H1 (cell line): ENCODE measurements around the gene AVPI1. TPM values are rescaled to one million over a fixed set of nuclear protein-coding genes. Genes with fewer than 3 reads are reported as not detected.

Experiments
- CTCF ChIA-PET: fragments of 300-600 bp; sonication (Branson Sonifier 250); formaldehyde crosslinking; loops from one replicate; lab custom pipeline; 2021; ENCODE audit not compliant: partially characterized antibody; lab: Charles Lee
- POLR2A ChIA-PET: fragments of 300-600 bp; sonication (Branson Sonifier 250); formaldehyde crosslinking; loops from one replicate; lab custom pipeline; 2021; ENCODE audit warnings: inconsistent platforms; ENCODE audit not compliant: partially characterized antibody; lab: Charles Lee
- DNase-seq, 2 experiments: peaks; one replicate each; pipeline versions ENCODE4 v3.0.0 to v3.0.0-alpha.2; 2010 to 2022; ENCODE audit warnings: low spot score in 2 of 2, low read depth in 1 of 2, mixed read lengths in 1 of 2
- FAIRE-seq: peaks from 2 replicates; lab custom pipeline; 2011; peaks lifted over from hg19 to GRCh38; lab: Jason Lieb, UNC
- H2AFZ ChIP-seq: 2 replicates; pipeline ENCODE4 v1.8.1; 2012; ENCODE audit warnings: low read length, inconsistent platforms
- H2AK5ac ChIP-seq: 2 replicates; pipeline ENCODE4 v1.6.1; 2013; ENCODE audit warnings: low read depth, low read length
- H2BK120ac ChIP-seq: replicated peaks from 2 replicates; pipeline ENCODE3; 2013; ENCODE audit warnings: low read depth, low read length, inconsistent platforms
- H2BK12ac ChIP-seq: 2 replicates; pipeline ENCODE4 v1.6.1; 2013; ENCODE audit warnings: low read depth, low read length
- H2BK15ac ChIP-seq: 2 replicates; pipeline ENCODE4 v1.6.1; 2013; ENCODE audit warnings: low read length
- H2BK20ac ChIP-seq: 2 replicates; pipeline ENCODE4 v1.6.1; 2013; ENCODE audit warnings: low read length
- H2BK5ac ChIP-seq: 2 replicates; pipeline ENCODE4 v1.6.1; 2013; ENCODE audit warnings: low read depth, low read length
- H3K14ac ChIP-seq: 2 replicates; pipeline ENCODE4 v1.6.1; 2013; ENCODE audit warnings: inconsistent platforms; ENCODE audit not compliant: insufficient read length
- H3K18ac ChIP-seq: 2 replicates; pipeline ENCODE4 v1.6.1; 2013; ENCODE audit warnings: low read length; ENCODE audit errors: extremely low read depth
- H3K23ac ChIP-seq: 2 replicates; pipeline ENCODE4 v1.6.1; 2013; ENCODE audit warnings: inconsistent platforms; ENCODE audit not compliant: insufficient read length
- H3K23me2 ChIP-seq: 2 replicates; pipeline ENCODE4 v1.6.1; 2013; ENCODE audit warnings: low read depth, low read length
- H3K27ac ChIP-seq: 2 replicates; pipeline ENCODE4 v1.6.1; 2011; ENCODE audit warnings: low read depth, low read length, inconsistent platforms
- H3K27me3 ChIP-seq, 4 experiments: replicated peaks in 1 of 4; 1 replicate in 1 of 4; 2 replicates in 3 of 4; pipeline versions ENCODE4 v1.6.1 to v1.8.1; 2011 to 2013; ENCODE audit warnings: low read length in 3 of 4, mild to moderate bottlenecking in 3 of 4, inconsistent platforms in 2 of 4, mixed read lengths in 2 of 4, moderate library complexity in 1 of 4; ENCODE audit not compliant: control insufficient read depth in 3 of 4, insufficient read depth in 3 of 4; ENCODE audit errors: extremely low read depth in 1 of 4
- H3K36me3 ChIP-seq, 4 experiments: 2 replicates each; pipeline versions ENCODE4 v1.6.1 to v1.8.1; 2011 to 2013; ENCODE audit warnings: mild to moderate bottlenecking in 4 of 4, low read length in 3 of 4, moderate library complexity in 2 of 4, control low read depth in 1 of 4, inconsistent platforms in 1 of 4; ENCODE audit not compliant: insufficient read depth in 4 of 4, control insufficient read depth in 2 of 4
- H3K4ac ChIP-seq: replicated peaks from 2 replicates; pipeline ENCODE3; 2013; ENCODE audit warnings: low read length, low read depth, mixed read lengths, inconsistent platforms; ENCODE audit not compliant: insufficient read length
- H3K4me1 ChIP-seq, 4 experiments: replicated peaks in 1 of 4; 1 replicate in 1 of 4; 2 replicates in 3 of 4; pipeline versions ENCODE4 v1.6.1 to v1.8.1; 2011 to 2013; ENCODE audit warnings: low read length in 3 of 4, inconsistent platforms in 2 of 4, mixed read lengths in 1 of 4; ENCODE audit not compliant: insufficient read depth in 4 of 4, control insufficient read depth in 3 of 4
- H3K4me2 ChIP-seq, 2 experiments: 2 replicates each; pipeline versions ENCODE4 v1.6.1 to v1.8.1; 2011 to 2013; ENCODE audit warnings: low read depth in 2 of 2, low read length in 2 of 2, control low read depth in 1 of 2, inconsistent platforms in 1 of 2, mild to moderate bottlenecking in 1 of 2; ENCODE audit not compliant: insufficient read depth in 1 of 2
- H3K4me3 ChIP-seq, 4 experiments: fragments of 200-600, 300-600 bp in 1 of 4; sonication (generic), shearing (Covaris generic), sonication (Bioruptor Twin) in 1 of 4; 2 replicates each; pipeline versions ENCODE4 v1.5.1 to v1.8.1; 2011 to 2016; ENCODE audit warnings: low read length in 4 of 4, low read depth in 3 of 4, control low read depth in 2 of 4, inconsistent platforms in 2 of 4, mild to moderate bottlenecking in 2 of 4, mixed read lengths in 1 of 4, moderate library complexity in 1 of 4; ENCODE audit not compliant: insufficient read depth in 2 of 4; ENCODE audit errors: extremely low read depth in 1 of 4
- H3K56ac ChIP-seq: replicated peaks from 2 replicates; pipeline ENCODE3; 2013; ENCODE audit warnings: low read depth, mild to moderate bottlenecking, mixed read lengths, low read length, inconsistent platforms; ENCODE audit not compliant: insufficient read length
- H3K79me1 ChIP-seq: 2 replicates; pipeline ENCODE4 v1.6.1; 2013; ENCODE audit warnings: low read depth, low read length, control low read depth
- H3K79me2 ChIP-seq, 2 experiments: 2 replicates each; pipeline versions ENCODE4 v1.6.1 to v1.8.1; 2012 to 2013; ENCODE audit warnings: low read length in 2 of 2, mild to moderate bottlenecking in 2 of 2, inconsistent platforms in 1 of 2; ENCODE audit not compliant: insufficient read depth in 2 of 2, control insufficient read depth in 1 of 2
- H3K9ac ChIP-seq, 4 experiments: replicated peaks in 1 of 4; 1 replicate in 1 of 4; 2 replicates in 3 of 4; pipeline versions ENCODE4 v1.6.1 to v1.8.1; 2011 to 2013; ENCODE audit warnings: low read depth in 3 of 4, low read length in 3 of 4, control low read depth in 2 of 4, mild to moderate bottlenecking in 2 of 4, moderate library complexity in 2 of 4, inconsistent platforms in 1 of 4; ENCODE audit errors: extremely low read depth in 1 of 4
- H3K9me3 ChIP-seq, 2 experiments: 2 replicates each; pipeline versions ENCODE4 v1.6.1 to v1.8.1; 2012 to 2013; ENCODE audit warnings: mild to moderate bottlenecking in 2 of 2, moderate library complexity in 2 of 2, control low read depth in 1 of 2, inconsistent platforms in 1 of 2, low read depth in 1 of 2, low read length in 1 of 2, mixed read lengths in 1 of 2; ENCODE audit not compliant: insufficient read depth in 2 of 2
- H4K20me1 ChIP-seq, 2 experiments: replicated peaks in 1 of 2; 2 replicates each; pipeline versions ENCODE3 to v1.8.1; 2011 to 2013; ENCODE audit warnings: inconsistent platforms in 2 of 2, low read length in 2 of 2, mild to moderate bottlenecking in 1 of 2; ENCODE audit not compliant: insufficient read depth in 2 of 2, control insufficient read depth in 1 of 2
- H4K5ac ChIP-seq: 2 replicates; pipeline ENCODE4 v1.6.1; 2013; ENCODE audit warnings: low read length, low read depth, mixed read lengths, inconsistent platforms; ENCODE audit not compliant: insufficient read length
- H4K8ac ChIP-seq: 2 replicates; pipeline ENCODE4 v1.8.0; 2013; ENCODE audit warnings: mild to moderate bottlenecking, moderate library complexity, low read length, inconsistent platforms; ENCODE audit not compliant: insufficient read depth; ENCODE audit errors: extremely low read depth
- H4K91ac ChIP-seq: replicated peaks from 2 replicates; pipeline ENCODE3; 2013; ENCODE audit warnings: low read length, mixed read lengths, inconsistent platforms; ENCODE audit not compliant: insufficient read length
- CEBPB ChIP-seq: IDR thresholded peaks from 2 replicates; pipeline ENCODE4 v1.6.1; 2012; ENCODE audit warnings: low read depth, low read length
- HDAC2 ChIP-seq, 2 experiments: fragments of 300-600 bp in 1 of 2; sonication (generic) in 1 of 2; IDR thresholded peaks; 2 replicates each; pipeline ENCODE4 v1.6.1; 2011 to 2012; ENCODE audit warnings: low read depth in 2 of 2, low read length in 2 of 2, mild to moderate bottlenecking in 2 of 2, moderate library complexity in 2 of 2, borderline replicate concordance in 1 of 2, inconsistent platforms in 1 of 2
- KDM1A ChIP-seq: fragments of 200-600, 300-600 bp; sonication (generic); IDR thresholded peaks from 2 replicates; pipeline ENCODE4 v1.7.1; 2016; ENCODE audit warnings: mild to moderate bottlenecking, low read length, borderline replicate concordance
- MAX ChIP-seq: IDR thresholded peaks from 2 replicates; pipeline ENCODE4 v1.6.1; 2012; ENCODE audit warnings: inconsistent platforms
- WGBS, 2 experiments: shearing (Covaris generic) in 1 of 2; methylation state at CpG; one replicate each; pipeline versions ENCODE4 v1.1.6 to v1.1.7; 2013 to 2015; ENCODE audit warnings: low lambda C conversion rate in 2 of 2, mixed read lengths in 2 of 2, inconsistent platforms in 1 of 2, low coverage in 1 of 2, missing lambda C conversion rate in 1 of 2; ENCODE audit not compliant: insufficient replicate concordance in 2 of 2, insufficient coverage in 1 of 2, insufficient read length in 1 of 2; ENCODE audit errors: extremely low coverage in 1 of 2, missing lambda C conversion rate in 1 of 2; 5-methylcytosine and 5-hydroxymethylcytosine counted together
- polyA plus RNA-seq, 7 experiments: library from polyadenylated mRNA; depleted of rRNA in 3 of 7; stranded (reverse) in 5 of 7; unstranded in 2 of 7; fragments of >200 nt in 5 of 7; fragments of 200-250 nt in 2 of 7; gene quantifications; 1 replicate in 5 of 7; 2 replicates in 1 of 7; 4 replicates in 1 of 7; pipeline versions ENCODE4 v1.2.1 to v1.2.3, GENCODE V29; 2011 to 2013; ENCODE audit warnings: missing spikeins in 2 of 7, mixed read lengths in 2 of 7
- total RNA-seq: library from RNA; stranded (reverse); fragmentation: NEBNext Ultra II Directional; extraction: Animal tissue kit (Norgen Biotek cat#: 25700); gene quantifications from 2 replicates; pipeline ENCODE4 v1.2.1, GENCODE V29; 2021

AVPI1 gene
- total and polyA plus RNA-seq, 2 of the 8 experiments (the other 6 are each of a cell fraction or from before 2014, with no cell fraction given): 9.0 to 13.5 TPM

- H3K56ac ChIP-seq: no peak overlapping the region
- H3K27me3 ChIP-seq: peaks cover 0 to 7% (median 0%) of the 10 kb centered on the region in 4 experiments; a peak in 2 of 7 replicates
- H2BK5ac ChIP-seq: peak overlapping the region; percentile 78; the same call in 1 of the 2 replicates
- CTCF ChIA-PET: interaction anchor here (0.7 to 6.5 kb wide), 15 partner anchors 10 to 342 kb away, joined by 3 to 50 read pairs (median 6); partner anchors contain the start of genes MARVELD1 and ZFYVE27
- H3K23me2 ChIP-seq: peaks cover 7% of the 10 kb centered on the region; the same call in 1 of the 2 replicates
- H2BK20ac ChIP-seq: no peak overlapping the region
- TF ChIP-seq CEBPB: no peak
- peak; percentile 69; the same call in 1 of the 2 replicates for TF ChIP-seq KDM1A
- TF ChIP-seq HDAC2 (IDR thresholded peaks at IDR 0.05; ENCODE audit: borderline replicate concordance in 1 of 2, low read depth in 2 of 2, low read length in 2 of 2): 0 out of 4 replicates have a peak, but pooled peaks of 1 of the 2 experiments have one; percentile 15
- peak; percentile 77 for TF ChIP-seq MAX
- TF ChIP-seq, all 59 proteins: peak for 3
- FAIRE-seq: no peak
- peaks cover 0 to 2% of the 10 kb centered on the region in 2 experiments for H4K20me1 ChIP-seq
- no peak for DNase-seq
- no peak overlapping the region for H4K5ac ChIP-seq
- no peak overlapping the region for H2BK120ac ChIP-seq
- 0 out of 2 replicates have a peak overlapping the region, but pooled peaks have one; percentile 40 for H2BK15ac ChIP-seq
- H3K4ac ChIP-seq: no peak overlapping the region
- peak overlapping the region; percentile 41 for H4K91ac ChIP-seq
- peak overlapping the region; percentile 62; the same call in 1 of the 2 replicates for H3K18ac ChIP-seq
- no peak overlapping the region for H3K23ac ChIP-seq
- no peak overlapping the region for H2AK5ac ChIP-seq
- H3K79me2 ChIP-seq: peaks cover 0 to 11% of the 10 kb centered on the region in 2 experiments; a peak in 1 of 4 replicates
- peak overlapping the region; percentile 74 for H2AFZ ChIP-seq
- H4K8ac ChIP-seq: peak overlapping the region; percentile 96; the same call in 1 of the 2 replicates
- H3K9ac ChIP-seq: peak overlapping the region; percentile 60 to 95 (median 87)
- peak overlapping the region; percentile 62 for H3K27ac ChIP-seq
- peak overlapping the region; percentile 84 to 96 for H3K4me2 ChIP-seq
- no peak overlapping the region for H3K14ac ChIP-seq
- peaks cover 0 to 16% (median 5%) of the 10 kb centered on the region in 4 experiments; a peak in 4 of 7 replicates for H3K4me1 ChIP-seq
- no peaks in the 10 kb centered on the region for H3K79me1 ChIP-seq
- POLR2A ChIA-PET: interaction anchor here (0.6 to 5.3 kb wide), 15 partner anchors 10 to 252 kb away, joined by 3 to 42 read pairs (median 11); partner anchors contain the start of genes MARVELD1, PI4K2A and ZFYVE27
- peak overlapping the region; percentile 62; the same call in 1 of the 2 replicates for H2BK12ac ChIP-seq
- peak overlapping the region; percentile 60 to 74 (median 72) for H3K4me3 ChIP-seq
- H3K36me3 ChIP-seq: 0 out of 8 replicates have a peak, but pooled peaks cover 0 to 2% (median 0%) of the 10 kb centered on the region in 4 experiments
- 24% methylated on average over 14 of the region's 14 CpGs; no CpG with 5 or more reads in 1 of the 2 experiments for WGBS, 2 experiments
- no peaks in the 10 kb centered on the region for H3K9me3 ChIP-seq
These were observed 610 bp downstream of the AVPI1 start for GRCh38 chr10:97686301-97686961.
